K562 (cell line): ENCODE results near the gene PPIL1.

Experiments
- CTCF ChIP-seq, 3 experiments: IDR thresholded peaks in 2 of 3; conservative IDR thresholded peaks in 1 of 3; 2 replicates each; pipeline ENCODE4 v1.5.1; 2011 to 2012; ENCODE audit warnings: low read length in 3 of 3, mild to moderate bottlenecking in 3 of 3, control low read depth in 2 of 3, improper control_type of control experiment in 1 of 3, inconsistent platforms in 1 of 3, low read depth in 1 of 3, mixed read lengths in 1 of 3, moderate library complexity in 1 of 3; ENCODE audit not compliant: insufficient read depth in 2 of 3
- GATAD2A ChIP-seq: fragments of 450-650 bp; IDR thresholded peaks from 2 replicates; pipeline ENCODE4 v1.6.1; 2017

DNA sequence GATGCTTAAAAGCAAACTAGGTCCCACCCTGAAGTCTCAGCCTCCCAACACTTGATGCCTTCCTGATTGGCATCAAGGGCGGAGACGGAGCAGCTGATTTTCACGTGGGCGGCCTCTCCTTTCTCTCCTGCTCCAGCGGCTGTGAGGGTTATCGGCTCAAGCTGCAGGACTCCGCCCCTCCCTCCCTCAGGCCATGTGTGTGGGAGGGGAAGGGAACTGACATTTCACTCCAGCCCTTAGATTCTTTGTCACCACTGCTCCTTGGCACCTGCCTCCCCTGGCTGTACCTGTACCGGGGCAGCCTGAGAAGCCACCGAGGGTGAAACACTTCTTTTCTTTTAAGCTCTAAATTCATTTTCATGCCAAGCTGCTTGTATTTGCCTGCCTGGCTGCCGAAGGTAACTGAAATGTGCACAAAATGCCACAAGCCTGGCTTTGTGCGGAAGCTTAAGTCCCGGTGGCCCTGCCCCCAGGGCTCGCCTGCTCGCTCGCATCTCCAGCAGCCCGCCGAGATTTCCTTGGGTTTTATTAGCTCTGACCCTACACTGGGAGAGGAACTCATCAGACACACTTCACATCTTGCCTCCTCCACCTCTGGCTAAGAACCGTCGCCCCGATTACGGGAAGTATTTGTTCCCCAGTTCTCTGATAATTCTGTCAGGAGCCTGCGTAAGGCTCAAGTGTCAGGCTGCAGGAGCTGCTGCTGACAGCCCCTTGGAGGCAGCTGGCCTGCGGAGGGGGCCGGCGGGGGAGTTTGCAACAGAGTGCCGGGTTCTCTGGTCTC lies 25.8 kb downstream of the PPIL1 start:
- no peak for TF ChIP-seq CTCF (IDR thresholded peaks at IDR 0.05 in 2 of 3, conservative IDR thresholded peaks at IDR 0.05 in 1 of 3; ENCODE audit: insufficient read depth in 2 of 3, low read depth in 1 of 3, low read length in 3 of 3)
- no peak for TF ChIP-seq GATAD2A
